ENCODE results near the gene BTNL3. TPM values are rescaled to one million over a fixed set of nuclear protein-coding genes. Genes with fewer than 3 reads are reported as not detected.
A peak's percentile ranks its signal among the peaks of the same experiment; 100 is the strongest.

The BTNL3 gene
- total and polyA plus RNA-seq, 3 donors from 2014 or later = 4.1 TPM; not detected in 2

DNA sequence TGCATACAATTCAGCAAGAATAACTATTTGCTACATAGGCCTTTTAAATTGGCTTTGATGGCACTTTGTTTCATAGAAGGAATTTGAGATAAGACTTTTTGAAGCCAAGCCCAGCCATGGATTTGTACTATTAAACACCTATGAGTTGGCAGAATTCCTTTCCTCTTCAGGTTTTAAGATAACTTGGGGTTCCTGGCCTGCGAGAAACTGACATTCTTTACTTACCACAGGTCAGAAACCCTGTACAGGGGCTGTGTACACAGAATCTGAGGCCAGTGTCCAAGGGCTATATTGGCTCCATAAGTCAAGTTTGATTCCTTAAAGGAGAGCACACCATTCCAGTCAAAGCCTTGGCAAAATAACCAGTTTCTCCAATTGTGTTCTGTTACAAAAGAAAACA lies 10.8 kb upstream of the BTNL3 start:
- TF ChIP-seq POLR2A (IDR thresholded peaks at IDR 0.05) = no peak
- no peak for TF ChIP-seq CTCF (IDR thresholded peaks at IDR 0.05)
- 44 to 58% methylated on average over 1 of the region's 1 CpG for WGBS, 2 donors
- no peak overlapping the region for H3K4me3 ChIP-seq
- no peaks in the 10 kb centered on the region for H3K9me3 ChIP-seq
- no peak overlapping the region for H3K27ac ChIP-seq
- no peaks in the 10 kb centered on the region for H3K36me3 ChIP-seq (ENCODE audit: low read depth, missing control alignments)
- intact Hi-C loops (cut with DNase I; ENCODE audit: low total_unique reads) = no loop called here
- H3K27me3 ChIP-seq = no peaks in the 10 kb centered on the region
- H3K4me1 ChIP-seq = no peaks in the 10 kb centered on the region
- no peak for DNase-seq

DNA sequence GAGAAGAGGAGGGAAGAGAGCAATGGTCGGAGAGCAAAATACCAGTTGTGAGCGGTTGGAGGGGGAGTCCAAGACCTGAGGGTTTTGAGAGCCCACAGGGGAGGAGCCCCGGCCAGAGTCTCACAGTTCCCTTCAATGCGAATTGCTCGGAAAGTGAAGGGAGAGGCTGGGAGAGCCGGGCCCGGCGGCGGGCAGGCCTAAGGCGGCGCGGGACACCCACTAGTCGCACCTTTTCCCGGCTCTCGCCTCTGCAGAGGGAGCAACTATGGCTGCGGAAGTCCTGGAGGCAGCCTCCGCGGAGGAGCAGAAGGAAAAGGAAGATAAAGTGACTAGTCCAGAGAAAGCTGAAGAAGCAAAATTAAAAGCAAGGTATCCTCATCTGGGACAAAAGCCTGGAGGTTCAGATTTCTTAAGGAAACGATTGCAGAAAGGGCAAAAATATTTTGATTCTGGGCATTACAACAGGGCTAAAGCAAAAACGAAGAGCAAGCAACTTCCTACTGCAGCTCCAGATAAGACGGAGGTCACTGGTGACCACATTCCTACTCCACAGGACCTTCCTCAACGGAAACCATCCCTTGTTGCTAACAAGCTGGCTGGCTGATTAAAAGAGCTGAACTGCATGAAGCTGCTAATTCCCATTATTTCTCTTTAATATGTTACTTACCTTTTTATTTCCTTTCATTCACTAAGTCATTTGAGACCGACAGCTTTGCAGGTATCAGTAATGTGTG lies 6.5 kb upstream of the BTNL3 start:
- no peaks in the 10 kb centered on the region for H3K27me3 ChIP-seq
- H3K9me3 ChIP-seq = no peaks in the 10 kb centered on the region
- peak overlapping the region; percentile 10 to 31 for H3K4me3 ChIP-seq
- intact Hi-C loops (cut with DNase I; ENCODE audit: low total_unique reads) = no loop called here
- TF ChIP-seq POLR2A (IDR thresholded peaks at IDR 0.05) (no peak), CTCF (IDR thresholded peaks at IDR 0.05) (no peak)
- H3K4me1 ChIP-seq = no peaks in the 10 kb centered on the region
- no peak for DNase-seq
- WGBS, 2 donors = 45 to 65% methylated on average over 22 to 23 of the region's 23 CpGs
- no peak overlapping the region for H3K27ac ChIP-seq
- H3K36me3 ChIP-seq (ENCODE audit: low read depth, missing control alignments) = no peaks in the 10 kb centered on the region

DNA sequence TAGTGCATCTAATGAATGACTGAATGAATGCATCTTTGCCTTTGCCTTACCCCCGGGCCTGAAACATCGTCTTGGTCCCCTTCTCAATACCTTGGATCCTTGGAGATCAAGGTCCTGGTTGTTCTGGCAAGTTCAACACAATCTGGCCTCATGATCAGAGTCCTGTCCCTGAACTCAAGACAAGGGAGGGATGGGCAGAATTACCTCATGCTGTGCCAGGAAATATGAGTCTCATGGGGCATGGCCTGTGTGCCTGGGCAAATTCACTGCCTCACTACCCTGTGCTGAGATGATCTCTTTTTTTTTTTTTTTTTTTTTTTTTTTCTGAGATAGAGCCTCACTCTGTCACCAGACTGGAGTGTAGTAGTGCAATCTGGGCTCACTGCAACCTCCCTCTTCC lies 630 bp upstream of the BTNL3 start:
- H3K4me3 ChIP-seq = no peak overlapping the region
- H3K27me3 ChIP-seq = no peaks in the 10 kb centered on the region
- H3K27ac ChIP-seq = no peak overlapping the region
- TF ChIP-seq POLR2A (IDR thresholded peaks at IDR 0.05) (no peak), CTCF (IDR thresholded peaks at IDR 0.05) (no peak)
- H3K9me3 ChIP-seq = no peaks in the 10 kb centered on the region
- no peaks in the 10 kb centered on the region for H3K4me1 ChIP-seq
- no peak for DNase-seq
- WGBS, 2 donors = 85 to 92% methylated on average over 2 of the region's 2 CpGs
- intact Hi-C loops (cut with DNase I; ENCODE audit: low total_unique reads) = no loop called here
- no peaks in the 10 kb centered on the region for H3K36me3 ChIP-seq (ENCODE audit: low read depth, missing control alignments)

DNA sequence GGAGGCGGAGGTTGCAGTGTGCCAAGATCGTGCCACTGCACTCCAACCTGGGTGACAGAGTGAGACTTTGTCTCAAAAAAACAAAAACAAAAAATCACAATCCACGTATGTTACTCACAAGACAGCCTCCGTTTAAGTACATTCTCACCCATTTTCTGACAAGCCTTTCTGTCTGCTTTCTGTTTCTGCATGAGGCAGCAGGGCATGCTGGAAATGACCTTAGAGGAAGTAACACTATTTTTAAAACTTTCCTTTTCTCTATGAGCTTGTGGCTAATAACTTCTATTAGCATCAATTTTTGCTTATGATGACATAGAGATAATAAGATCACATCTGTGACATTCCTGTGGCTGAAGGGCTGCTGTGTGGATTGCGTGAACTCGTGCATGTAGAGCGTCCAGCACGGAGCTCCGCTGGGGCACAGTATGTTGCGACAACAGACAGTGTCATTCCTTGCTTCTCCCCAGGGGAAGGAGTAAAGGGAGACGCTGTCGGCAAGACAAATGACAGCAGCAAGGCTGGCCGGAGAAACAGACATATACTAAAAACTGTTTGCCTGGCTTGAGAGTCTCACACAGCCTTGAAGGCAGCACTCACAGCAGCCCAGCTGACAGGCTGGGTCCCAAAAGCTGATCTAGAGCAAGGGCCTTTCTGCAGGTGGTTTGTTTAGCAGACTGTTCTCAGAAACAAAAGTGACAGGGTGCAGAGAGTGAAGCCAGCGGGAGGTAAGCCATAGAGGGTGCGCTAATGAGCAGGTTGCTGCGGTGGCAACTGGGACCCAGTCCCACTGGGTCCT lies 1.6 kb downstream of the BTNL3 start:
- no peak overlapping the region for H3K4me3 ChIP-seq
- no peaks in the 10 kb centered on the region for H3K4me1 ChIP-seq
- intact Hi-C loops (cut with DNase I; ENCODE audit: low total_unique reads) = no loop called here
- H3K9me3 ChIP-seq = no peaks in the 10 kb centered on the region
- H3K27ac ChIP-seq = no peak overlapping the region
- no peak for DNase-seq
- no peaks in the 10 kb centered on the region for H3K27me3 ChIP-seq
- no peaks in the 10 kb centered on the region for H3K36me3 ChIP-seq (ENCODE audit: low read depth, missing control alignments)
- 79% methylated on average over 13 to 16 of the region's 16 CpGs for WGBS, 2 donors
- TF ChIP-seq CTCF (IDR thresholded peaks at IDR 0.05) (no peak), POLR2A (IDR thresholded peaks at IDR 0.05) (no peak)

Data from testis (tissue), 3 donors.